Measurements from ENCODE around the gene GNPTAB. TPM values are rescaled to one million over a fixed set of nuclear protein-coding genes. Genes with fewer than 3 reads are reported as not detected.
A peak's percentile ranks its signal among the peaks of the same experiment; 100 is the strongest.
"Not testable (repeated sequence)": the region's sequence is repeated elsewhere in the genome, so short reads cannot be mapped to it uniquely, and the experiment has no call there.

Gene GNPTAB
- total RNA-seq, 1 donor from 2014 or later, result 48.2 TPM

GRCh38 chr12:101859664-101860607 is 29.2 kb upstream of the GNPTAB start:
- Mint-ChIP-seq H3K27me3 (no peaks in the 10 kb centered on the region), H3K4me3 (no peak overlapping the region), H3K9me3 (peaks cover 8% of the 10 kb centered on the region), H3K27ac (peak overlapping the region; percentile 68), H3K4me1 (peaks cover 23% of the 10 kb centered on the region), H3K36me3 (ENCODE audit: low read depth) (peaks cover 4% of the 10 kb centered on the region)
- intact Hi-C loops (cut with micrococcal nuclease), result loop anchor here (2.0 kb wide), 1 partner anchor 67 kb away; no protein-coding TSS in a partner anchor
- no peak for DNase-seq

- no peak for DNase-seq
- Mint-ChIP-seq H3K9me3 (peaks cover 6% of the 10 kb centered on the region), H3K4me3 (no peak overlapping the region), H3K27ac (no peak overlapping the region), H3K27me3 (no peaks in the 10 kb centered on the region), H3K4me1 (peaks cover 23% of the 10 kb centered on the region), H3K36me3 (ENCODE audit: low read depth) (peaks cover 3% of the 10 kb centered on the region)
- intact Hi-C loops (cut with micrococcal nuclease), result loop anchor here (2.0 kb wide), 1 partner anchor 66 kb away; no protein-coding TSS in a partner anchor
Observed at GRCh38 chr12:101858361-101858760, 27.6 kb upstream of the GNPTAB start.

GRCh38 chr12:101857043-101857558 is 26.3 kb upstream of the GNPTAB start:
- H3K27me3 Mint-ChIP-seq, result no peaks in the 10 kb centered on the region
- no peak overlapping the region for H3K27ac Mint-ChIP-seq
- peaks cover 6% of the 10 kb centered on the region for H3K9me3 Mint-ChIP-seq
- no peak for DNase-seq
- H3K36me3 Mint-ChIP-seq (ENCODE audit: low read depth), result peaks cover 3% of the 10 kb centered on the region
- H3K4me3 Mint-ChIP-seq, result no peak overlapping the region
- intact Hi-C loops (cut with micrococcal nuclease), result no loop called here
- peaks cover 23% of the 10 kb centered on the region for H3K4me1 Mint-ChIP-seq

- H3K4me3 Mint-ChIP-seq; DNase-seq; H3K36me3 Mint-ChIP-seq (ENCODE audit: low read depth); intact Hi-C loops (cut with micrococcal nuclease); H3K27ac Mint-ChIP-seq; H3K27me3 Mint-ChIP-seq; H3K9me3 Mint-ChIP-seq: not testable (repeated sequence)
- peaks cover 23% of the 10 kb centered on the region for H3K4me1 Mint-ChIP-seq
Observed at GRCh38 chr12:101856614-101857013, 25.9 kb upstream of the GNPTAB start.

GRCh38 chr12:101855976-101856375 is 25.2 kb upstream of the GNPTAB start:
- Mint-ChIP-seq H3K4me1 (peaks cover 21% of the 10 kb centered on the region), H3K4me3 (no peak overlapping the region), H3K27me3 (no peaks in the 10 kb centered on the region), H3K27ac (no peak overlapping the region), H3K36me3 (ENCODE audit: low read depth) (peaks cover 3% of the 10 kb centered on the region), H3K9me3 (peaks cover 6% of the 10 kb centered on the region)
- intact Hi-C loops (cut with micrococcal nuclease), result no loop called here
- no peak for DNase-seq

GRCh38 chr12:101855364-101855884 is 24.7 kb upstream of the GNPTAB start:
- intact Hi-C loops (cut with micrococcal nuclease), result no loop called here
- Mint-ChIP-seq H3K4me3 (no peak overlapping the region), H3K4me1 (peaks cover 17% of the 10 kb centered on the region), H3K27me3 (no peaks in the 10 kb centered on the region), H3K9me3 (peaks cover 6% of the 10 kb centered on the region), H3K27ac (no peak overlapping the region), H3K36me3 (ENCODE audit: low read depth) (peaks cover 3% of the 10 kb centered on the region)
- no peak for DNase-seq

- H3K9me3 Mint-ChIP-seq, result peaks cover 6% of the 10 kb centered on the region
- no peak for DNase-seq
- no peaks in the 10 kb centered on the region for H3K27me3 Mint-ChIP-seq
- H3K4me3 Mint-ChIP-seq, result no peak overlapping the region
- H3K27ac Mint-ChIP-seq, result no peak overlapping the region
- H3K36me3 Mint-ChIP-seq (ENCODE audit: low read depth), result peaks cover 3% of the 10 kb centered on the region
- peaks cover 13% of the 10 kb centered on the region for H3K4me1 Mint-ChIP-seq
- intact Hi-C loops (cut with micrococcal nuclease), result no loop called here
Observed at GRCh38 chr12:101854747-101855146, 24.0 kb upstream of the GNPTAB start.

GRCh38 chr12:101852998-101853397 is 22.2 kb upstream of the GNPTAB start:
- intact Hi-C loops (cut with micrococcal nuclease), result no loop called here
- Mint-ChIP-seq H3K27ac (no peak overlapping the region), H3K36me3 (ENCODE audit: low read depth) (peaks cover 3% of the 10 kb centered on the region), H3K4me3 (no peak overlapping the region), H3K27me3 (no peaks in the 10 kb centered on the region), H3K4me1 (peaks cover 6% of the 10 kb centered on the region), H3K9me3 (peaks cover 6% of the 10 kb centered on the region)
- no peak for DNase-seq

- intact Hi-C loops (cut with micrococcal nuclease), result no loop called here
- no peaks in the 10 kb centered on the region for H3K9me3 Mint-ChIP-seq
- no peak overlapping the region for H3K27ac Mint-ChIP-seq
- H3K4me1 Mint-ChIP-seq, result peaks cover 6% of the 10 kb centered on the region
- H3K36me3 Mint-ChIP-seq (ENCODE audit: low read depth), result peaks cover 2% of the 10 kb centered on the region
- H3K27me3 Mint-ChIP-seq, result no peaks in the 10 kb centered on the region
- DNase-seq, result no peak
- H3K4me3 Mint-ChIP-seq, result no peak overlapping the region
Observed at GRCh38 chr12:101850199-101850598, 19.4 kb upstream of the GNPTAB start.

- no peaks in the 10 kb centered on the region for H3K27me3 Mint-ChIP-seq
- H3K4me1 Mint-ChIP-seq, result peaks cover 3% of the 10 kb centered on the region
- no peaks in the 10 kb centered on the region for H3K9me3 Mint-ChIP-seq
- no peak overlapping the region for H3K27ac Mint-ChIP-seq
- DNase-seq, result no peak
- H3K36me3 Mint-ChIP-seq (ENCODE audit: low read depth), result no peaks in the 10 kb centered on the region
- intact Hi-C loops (cut with micrococcal nuclease), result no loop called here
- no peak overlapping the region for H3K4me3 Mint-ChIP-seq
Observed at GRCh38 chr12:101847325-101847724, 16.6 kb upstream of the GNPTAB start.

GRCh38 chr12:101845137-101845711 is 14.5 kb upstream of the GNPTAB start:
- intact Hi-C loops (cut with micrococcal nuclease), result no loop called here
- no peak for DNase-seq
- Mint-ChIP-seq H3K27ac (no peak overlapping the region), H3K9me3 (no peaks in the 10 kb centered on the region), H3K4me3 (no peak overlapping the region), H3K4me1 (peaks cover 2% of the 10 kb centered on the region), H3K27me3 (peaks cover 6% of the 10 kb centered on the region), H3K36me3 (ENCODE audit: low read depth) (no peaks in the 10 kb centered on the region)

- Mint-ChIP-seq H3K4me1 (peaks cover 8% of the 10 kb centered on the region), H3K27me3 (peaks cover 6% of the 10 kb centered on the region), H3K4me3 (no peak overlapping the region), H3K27ac (no peak overlapping the region), H3K36me3 (ENCODE audit: low read depth) (no peaks in the 10 kb centered on the region), H3K9me3 (no peaks in the 10 kb centered on the region)
- intact Hi-C loops (cut with micrococcal nuclease), result no loop called here
- no peak for DNase-seq
Observed at GRCh38 chr12:101841069-101841468, 10.3 kb upstream of the GNPTAB start.

- H3K27me3 Mint-ChIP-seq, result peaks cover 6% of the 10 kb centered on the region
- H3K4me1 Mint-ChIP-seq, result peaks cover 8% of the 10 kb centered on the region
- intact Hi-C loops (cut with micrococcal nuclease), result loop anchor here (1.0 kb wide), 1 partner anchor 66 kb away; no protein-coding TSS in a partner anchor
- H3K9me3 Mint-ChIP-seq, result no peaks in the 10 kb centered on the region
- DNase-seq, result peak; percentile 92
- H3K27ac Mint-ChIP-seq, result no peak overlapping the region
- H3K4me3 Mint-ChIP-seq, result no peak overlapping the region
- H3K36me3 Mint-ChIP-seq (ENCODE audit: low read depth), result no peaks in the 10 kb centered on the region
Observed at GRCh38 chr12:101839324-101840283, 8.8 kb upstream of the GNPTAB start.

Data from activated CD4-positive, alpha-beta T cell treated with anti-CD3 and anti-CD28 coated beads, Interleukin-2, amount 10 ng/mL, durations not matched to agents 24 days and 14 days (primary cell).